IPS-NIHi7 (cell line): ENCODE results near the gene DIPK1A.
"Not testable (repeated sequence)": the region's sequence is repeated elsewhere in the genome, so short reads cannot be mapped to it uniquely, and the experiment has no call there.

Source experiments
- DNase-seq: peaks from one replicate; pipeline ENCODE4 v3.0.0; 2012; ENCODE audit warnings: mixed read lengths; ENCODE audit errors: extremely low spot score

DIPK1A gene

GRCh38 chr1:92921031-92922023 lies 39.9 kb downstream of the DIPK1A start:
- DNase-seq: no peak

- DNase-seq: no peak
Observed at GRCh38 chr1:92916899-92917298, 44.4 kb downstream of the DIPK1A start.

GRCh38 chr1:92915547-92915946 lies 45.7 kb downstream of the DIPK1A start:
- DNase-seq: no peak

- no peak for DNase-seq
Observed at GRCh38 chr1:92913093-92913819, 48.0 kb downstream of the DIPK1A start.

- DNase-seq: no peak
Observed at GRCh38 chr1:92910081-92910480, 51.2 kb downstream of the DIPK1A start.

GRCh38 chr1:92909321-92909720 lies 51.9 kb downstream of the DIPK1A start:
- no peak for DNase-seq

- no peak for DNase-seq
Observed at GRCh38 chr1:92907949-92908684, 53.1 kb downstream of the DIPK1A start.

- no peak for DNase-seq
Observed at GRCh38 chr1:92903765-92904164, 57.5 kb downstream of the DIPK1A start.

GRCh38 chr1:92902406-92902744 lies 58.9 kb downstream of the DIPK1A start:
- DNase-seq: no peak

- DNase-seq: no peak
Observed at GRCh38 chr1:92901699-92902405, 59.4 kb downstream of the DIPK1A start.

- no peak for DNase-seq
Observed at GRCh38 chr1:92901126-92901525, 60.1 kb downstream of the DIPK1A start.

GRCh38 chr1:92900539-92900938 lies 60.7 kb downstream of the DIPK1A start:
- no peak for DNase-seq

GRCh38 chr1:92899780-92900179 lies 61.5 kb downstream of the DIPK1A start:
- no peak for DNase-seq

- not testable (repeated sequence) for DNase-seq
Observed at GRCh38 chr1:92898053-92898452, 63.2 kb downstream of the DIPK1A start.

GRCh38 chr1:92887465-92887864 lies 73.8 kb downstream of the DIPK1A start:
- no peak for DNase-seq

GRCh38 chr1:92886886-92887419 lies 74.3 kb downstream of the DIPK1A start:
- no peak for DNase-seq

GRCh38 chr1:92884195-92884594 lies 77.1 kb downstream of the DIPK1A start:
- no peak for DNase-seq

GRCh38 chr1:92883297-92883696 lies 78.0 kb downstream of the DIPK1A start:
- no peak for DNase-seq

GRCh38 chr1:92882819-92883218 lies 78.4 kb downstream of the DIPK1A start:
- DNase-seq: no peak

- no peak for DNase-seq
Observed at GRCh38 chr1:92881391-92881790, 79.9 kb downstream of the DIPK1A start.

GRCh38 chr1:92879316-92879968 lies 81.8 kb downstream of the DIPK1A start:
- no peak for DNase-seq
